ENCODE results near the gene GLYR1. TPM values are rescaled to one million over a fixed set of nuclear protein-coding genes. Genes with fewer than 3 reads are reported as not detected.

The GLYR1 gene
- total and polyA plus RNA-seq, 2 donors (not counting 1 experiment from before 2014, with no cell fraction given): 34.0 to 137 TPM

- Histone ChIP-seq H3K27ac (ENCODE audit: low read length in 2 of 2) (no peak overlapping the region), H2AFZ (ENCODE audit: insufficient read depth, low read depth, low read length, poor library complexity, severe bottlenecking) (no peak overlapping the region), H3K9me3 (ENCODE audit: control extremely low read depth in 1 of 3, control insufficient read depth in 2 of 3, insufficient read depth in 1 of 3, low read length in 2 of 3) (peaks cover 0 to 6% (median 0%) of the 10 kb centered on the region in 3 donors), H4K20me1 (ENCODE audit: control insufficient read depth, insufficient read depth, low read length, poor library complexity, severe bottlenecking) (peaks cover 4% of the 10 kb centered on the region), H3K4me2 (replicated peaks; ENCODE audit: low read depth, low read length, poor library complexity, severe bottlenecking) (no peak overlapping the region), H3K79me2 (ENCODE audit: control insufficient read depth, insufficient read depth, low read length) (peaks cover 20% of the 10 kb centered on the region), H3K9ac (ENCODE audit: low read length) (no peak overlapping the region), H3K4me3 (ENCODE audit: control extremely low read depth in 1 of 5, extremely low read depth in 1 of 5, insufficient read depth in 1 of 5, low read depth in 2 of 5, low read length in 4 of 5) (no peak overlapping the region), H3K4me1 (ENCODE audit: control insufficient read depth in 2 of 2, insufficient read depth in 2 of 2, low read length in 2 of 2) (no peaks in the 10 kb centered on the region), H3K27me3 (replicated peaks in 1 of 4; ENCODE audit: control extremely low read depth in 1 of 4, control insufficient read depth in 3 of 4, insufficient read depth in 4 of 4, low read length in 3 of 4) (no peaks in the 10 kb centered on the region), H3K36me3 (replicated peaks in 1 of 2; ENCODE audit: control extremely low read depth in 1 of 2, control insufficient read depth in 1 of 2, extremely low read depth in 1 of 2, insufficient read depth in 2 of 2, low read length in 1 of 2) (peaks cover 2 to 68% of the 10 kb centered on the region in 2 experiments)
- CTCF ChIA-PET: no interaction called here
- DNase-seq (no peak), ATAC-seq (ENCODE audit: low read depth) (no peak)
- H3K27ac Mint-ChIP-seq: no peak overlapping the region
- POLR2A ChIA-PET: no interaction called here
- H3K27me3 Mint-ChIP-seq: no peaks in the 10 kb centered on the region
- no peak overlapping the region for H3K4me3 Mint-ChIP-seq
- WGBS (ENCODE audit: insufficient coverage): 99% methylated on average over 5 of the region's 6 CpGs
- no peaks in the 10 kb centered on the region for H3K9me3 Mint-ChIP-seq (ENCODE audit: insufficient read depth)
- intact Hi-C loops (cut with micrococcal nuclease): no loop called here
- H3K4me1 Mint-ChIP-seq: no peaks in the 10 kb centered on the region
- no peak for TF ChIP-seq EZH2 (IDR thresholded peaks at IDR 0.05; ENCODE audit: borderline replicate concordance, insufficient read depth, low read depth, low read length, poor library complexity, severe bottlenecking)
- TF ChIP-seq, protein P1, sequence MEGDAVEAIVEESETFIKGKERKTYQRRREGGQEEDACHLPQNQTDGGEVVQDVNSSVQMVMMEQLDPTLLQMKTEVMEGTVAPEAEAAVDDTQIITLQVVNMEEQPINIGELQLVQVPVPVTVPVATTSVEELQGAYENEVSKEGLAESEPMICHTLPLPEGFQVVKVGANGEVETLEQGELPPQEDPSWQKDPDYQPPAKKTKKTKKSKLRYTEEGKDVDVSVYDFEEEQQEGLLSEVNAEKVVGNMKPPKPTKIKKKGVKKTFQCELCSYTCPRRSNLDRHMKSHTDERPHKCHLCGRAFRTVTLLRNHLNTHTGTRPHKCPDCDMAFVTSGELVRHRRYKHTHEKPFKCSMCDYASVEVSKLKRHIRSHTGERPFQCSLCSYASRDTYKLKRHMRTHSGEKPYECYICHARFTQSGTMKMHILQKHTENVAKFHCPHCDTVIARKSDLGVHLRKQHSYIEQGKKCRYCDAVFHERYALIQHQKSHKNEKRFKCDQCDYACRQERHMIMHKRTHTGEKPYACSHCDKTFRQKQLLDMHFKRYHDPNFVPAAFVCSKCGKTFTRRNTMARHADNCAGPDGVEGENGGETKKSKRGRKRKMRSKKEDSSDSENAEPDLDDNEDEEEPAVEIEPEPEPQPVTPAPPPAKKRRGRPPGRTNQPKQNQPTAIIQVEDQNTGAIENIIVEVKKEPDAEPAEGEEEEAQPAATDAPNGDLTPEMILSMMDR (IDR thresholded peaks at IDR 0.05): no peak
Observed at GRCh38 chr16:4755687-4756086, 91.4 kb downstream of the GLYR1 start.

DNA sequence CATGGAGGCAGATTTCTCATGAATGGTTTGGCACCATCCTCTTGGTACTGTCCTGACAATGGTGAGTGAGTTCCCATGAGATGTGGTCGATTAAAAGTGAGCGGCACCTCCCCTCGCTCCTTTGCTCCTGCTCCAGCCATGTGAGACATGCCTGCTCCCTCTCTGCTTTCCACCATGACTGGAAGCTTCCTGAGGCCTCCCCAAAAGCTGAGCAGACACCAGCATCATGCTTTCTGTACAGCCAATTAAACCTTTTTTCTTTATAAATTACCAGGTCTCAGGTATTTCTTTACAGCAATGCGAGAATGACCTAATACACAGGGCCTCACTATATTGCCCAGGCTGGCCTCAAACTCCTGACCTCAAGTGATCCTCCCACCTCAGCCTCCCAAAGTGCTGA lies 92.2 kb downstream of the GLYR1 start:
- Histone ChIP-seq H3K27me3 (replicated peaks in 1 of 4; ENCODE audit: control extremely low read depth in 1 of 4, control insufficient read depth in 3 of 4, insufficient read depth in 4 of 4, low read length in 3 of 4) (no peaks in the 10 kb centered on the region), H3K4me2 (replicated peaks; ENCODE audit: low read depth, low read length, poor library complexity, severe bottlenecking) (no peak overlapping the region), H3K4me1 (ENCODE audit: control insufficient read depth in 2 of 2, insufficient read depth in 2 of 2, low read length in 2 of 2) (no peaks in the 10 kb centered on the region), H3K9ac (ENCODE audit: low read length) (no peak overlapping the region), H4K20me1 (ENCODE audit: control insufficient read depth, insufficient read depth, low read length, poor library complexity, severe bottlenecking) (peaks cover 4% of the 10 kb centered on the region), H2AFZ (ENCODE audit: insufficient read depth, low read depth, low read length, poor library complexity, severe bottlenecking) (no peak overlapping the region), H3K9me3 (ENCODE audit: control extremely low read depth in 1 of 3, control insufficient read depth in 2 of 3, insufficient read depth in 1 of 3, low read length in 2 of 3) (peaks cover 0 to 6% (median 0%) of the 10 kb centered on the region in 3 donors), H3K79me2 (ENCODE audit: control insufficient read depth, insufficient read depth, low read length) (peaks cover 20% of the 10 kb centered on the region), H3K27ac (ENCODE audit: low read length in 2 of 2) (no peak overlapping the region), H3K4me3 (ENCODE audit: control extremely low read depth in 1 of 5, extremely low read depth in 1 of 5, insufficient read depth in 1 of 5, low read depth in 2 of 5, low read length in 4 of 5) (no peak overlapping the region), H3K36me3 (replicated peaks in 1 of 2; ENCODE audit: control extremely low read depth in 1 of 2, control insufficient read depth in 1 of 2, extremely low read depth in 1 of 2, insufficient read depth in 2 of 2, low read length in 1 of 2) (peaks cover 2 to 60% of the 10 kb centered on the region in 2 experiments)
- no peak for TF ChIP-seq EZH2 (IDR thresholded peaks at IDR 0.05; ENCODE audit: borderline replicate concordance, insufficient read depth, low read depth, low read length, poor library complexity, severe bottlenecking)
- TF ChIP-seq, protein P1 (IDR thresholded peaks at IDR 0.05): no peak
- no peak for ATAC-seq (ENCODE audit: low read depth)
- WGBS (ENCODE audit: insufficient coverage): 98% methylated on average over 4 of the region's 4 CpGs
- no peak overlapping the region for H3K4me3 Mint-ChIP-seq
- no peaks in the 10 kb centered on the region for H3K9me3 Mint-ChIP-seq (ENCODE audit: insufficient read depth)
- ChIA-PET CTCF (no interaction called here), POLR2A (no interaction called here)
- no peak overlapping the region for H3K27ac Mint-ChIP-seq
- H3K4me1 Mint-ChIP-seq: no peaks in the 10 kb centered on the region
- DNase-seq: no peak
- no peaks in the 10 kb centered on the region for H3K27me3 Mint-ChIP-seq
- intact Hi-C loops (cut with micrococcal nuclease): no loop called here

Data from B cell (primary cell).